ACHN (cell line): ENCODE data around the gene R3HDM2.

Source experiments
- DNase-seq: peaks from one replicate; pipeline ENCODE4 v3.0.0-alpha.2; 2015
- in situ Hi-C: cut with HindIII; loops from 2 replicates; pipeline ENCODE4 v1.10.0; 2017; ENCODE audit warnings: low sequenced_read_pairs, low pct_ligation_motif_present, low pct_unique_long_range_greater_than_20kb

R3HDM2 gene

GRCh38 chr12:57469296-57470164 lies 38.7 kb upstream of the R3HDM2 start:
- no peak for DNase-seq
- in situ Hi-C loops = loop anchor here (25.0 kb wide), 1 partner anchor 182 kb away; no protein-coding TSS in a partner anchor

DNA sequence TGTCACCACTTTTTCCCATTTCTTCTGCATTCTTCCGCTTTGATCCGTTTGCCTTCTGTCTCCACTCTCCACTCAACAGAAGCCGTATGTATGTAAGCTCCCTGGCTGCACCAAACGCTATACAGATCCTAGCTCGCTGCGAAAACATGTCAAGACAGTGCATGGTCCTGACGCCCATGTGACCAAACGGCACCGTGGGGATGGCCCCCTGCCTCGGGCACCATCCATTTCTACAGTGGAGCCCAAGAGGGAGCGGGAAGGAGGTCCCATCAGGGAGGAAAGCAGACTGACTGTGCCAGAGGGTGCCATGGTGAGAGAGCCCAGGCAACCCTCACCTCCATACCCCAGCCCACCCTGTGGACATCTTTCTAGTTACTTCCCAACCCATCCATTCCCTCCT lies 37.1 kb upstream of the R3HDM2 start:
- in situ Hi-C loops = loop anchor here (25.0 kb wide), 1 partner anchor 181 kb away; no protein-coding TSS in a partner anchor
- DNase-seq = no peak

GRCh38 chr12:57467212-57467874 lies 36.5 kb upstream of the R3HDM2 start:
- DNase-seq = no peak
- in situ Hi-C loops = loop anchor here (25.0 kb wide), 1 partner anchor 180 kb away; no protein-coding TSS in a partner anchor

DNA sequence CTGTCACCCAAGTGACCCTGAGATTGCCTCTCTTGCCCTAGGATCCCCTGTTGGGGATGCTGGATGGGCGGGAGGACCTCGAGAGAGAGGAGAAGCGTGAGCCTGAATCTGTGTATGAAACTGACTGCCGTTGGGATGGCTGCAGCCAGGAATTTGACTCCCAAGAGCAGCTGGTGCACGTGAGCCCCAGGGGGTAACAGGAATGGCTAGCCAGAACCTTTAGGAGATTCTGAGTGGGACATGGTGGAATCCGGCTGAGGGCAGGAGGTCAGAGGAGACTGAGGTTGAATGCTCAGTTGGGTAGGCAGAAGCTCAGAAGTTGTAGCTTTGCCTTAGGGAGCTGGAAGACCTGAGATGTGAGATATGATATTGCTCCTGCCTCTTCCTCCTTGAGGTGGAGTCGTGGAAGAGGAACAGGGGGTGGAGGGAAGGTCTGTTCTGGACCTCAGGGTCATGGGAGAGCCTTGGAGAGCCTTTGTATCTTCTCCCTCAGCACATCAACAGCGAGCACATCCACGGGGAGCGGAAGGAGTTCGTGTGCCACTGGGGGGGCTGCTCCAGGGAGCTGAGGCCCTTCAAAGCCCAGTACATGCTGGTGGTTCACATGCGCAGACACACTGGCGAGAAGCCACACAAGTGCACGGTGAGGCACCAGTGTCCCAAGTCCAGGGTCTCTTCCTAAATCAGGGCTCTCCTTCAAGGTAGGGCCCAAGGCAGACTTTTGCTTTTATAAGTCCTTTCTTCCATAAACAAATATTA lies 35.1 kb upstream of the R3HDM2 start:
- in situ Hi-C loops = loop anchor here (25.0 kb wide), 1 partner anchor 179 kb away; no protein-coding TSS in a partner anchor
- no peak for DNase-seq

DNA sequence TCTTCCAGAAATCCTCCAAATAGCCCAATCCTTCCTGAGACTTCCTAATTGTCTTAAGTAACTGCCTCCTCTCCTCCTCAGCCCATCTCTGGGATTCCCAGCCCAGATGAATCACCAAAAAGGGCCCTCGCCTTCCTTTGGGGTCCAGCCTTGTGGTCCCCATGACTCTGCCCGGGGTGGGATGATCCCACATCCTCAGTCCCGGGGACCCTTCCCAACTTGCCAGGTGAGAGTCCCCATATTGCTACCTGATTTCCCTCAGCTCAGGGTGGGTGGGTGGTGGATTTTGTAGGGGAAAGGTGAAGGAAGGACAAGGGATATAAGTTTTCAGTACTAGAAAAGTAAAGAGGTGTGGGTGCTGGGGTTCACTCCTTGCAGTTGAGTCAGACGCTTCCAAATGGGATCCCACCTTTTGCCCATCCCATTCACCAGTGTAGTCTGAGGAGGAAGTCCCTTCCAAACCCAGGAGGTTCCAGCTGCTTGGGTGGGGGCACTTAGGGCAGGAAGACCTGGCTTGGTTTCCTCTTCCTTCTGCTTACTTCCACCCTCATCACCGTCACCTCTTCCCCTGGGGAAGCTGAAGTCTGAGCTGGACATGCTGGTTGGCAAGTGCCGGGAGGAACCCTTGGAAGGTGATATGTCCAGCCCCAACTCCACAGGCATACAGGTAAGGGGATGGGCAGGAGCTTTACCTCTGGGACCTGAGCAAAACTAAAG lies 34.3 kb upstream of the R3HDM2 start:
- in situ Hi-C loops = loop anchor here (25.0 kb wide), 1 partner anchor 178 kb away; no protein-coding TSS in a partner anchor
- DNase-seq = no peak

- DNase-seq = no peak
- in situ Hi-C loops = loop anchor here (25.0 kb wide), 1 partner anchor 177 kb away; no protein-coding TSS in a partner anchor
Observed at GRCh38 chr12:57464569-57464968, 33.7 kb upstream of the R3HDM2 start.

- in situ Hi-C loops = loop anchor here (25.0 kb wide), 1 partner anchor 176 kb away; no protein-coding TSS in a partner anchor
- no peak for DNase-seq
Observed at GRCh38 chr12:57462912-57463253, 32.0 kb upstream of the R3HDM2 start.

DNA sequence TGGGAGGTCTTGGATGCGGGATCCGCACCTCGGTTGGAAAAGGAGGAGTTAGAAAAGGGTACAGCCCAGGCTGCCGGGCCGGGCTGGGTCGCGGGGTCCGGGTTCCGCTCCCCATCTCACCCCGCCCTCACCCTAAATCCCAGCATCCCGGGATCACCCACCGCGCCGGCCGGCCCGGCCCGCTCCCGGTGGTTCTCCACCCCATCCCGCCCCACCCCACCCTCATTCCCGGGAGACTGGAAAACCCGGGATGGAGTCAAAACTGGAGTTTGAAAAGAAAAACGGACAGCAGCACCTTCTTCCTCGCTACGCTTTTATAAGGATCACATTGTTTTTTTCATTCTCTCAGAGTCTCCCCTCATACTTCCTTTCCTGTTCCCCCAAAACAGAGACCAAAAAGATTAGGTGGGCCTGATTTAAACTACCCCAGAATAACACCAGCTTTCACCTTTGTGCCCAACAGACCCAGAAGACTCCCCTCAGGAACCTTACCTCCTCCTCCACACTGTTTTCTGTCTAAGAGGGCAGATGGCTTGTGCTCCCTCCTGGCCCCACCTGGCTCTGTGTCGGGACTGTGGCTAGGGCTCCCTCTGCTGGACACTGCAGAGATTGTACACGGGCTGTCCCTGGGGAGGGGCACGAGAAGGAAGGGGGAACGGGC lies 31.5 kb upstream of the R3HDM2 start:
- in situ Hi-C loops = loop anchor here (25.0 kb wide), 1 partner anchor 175 kb away; no protein-coding TSS in a partner anchor
- DNase-seq = peak; percentile 96

DNA sequence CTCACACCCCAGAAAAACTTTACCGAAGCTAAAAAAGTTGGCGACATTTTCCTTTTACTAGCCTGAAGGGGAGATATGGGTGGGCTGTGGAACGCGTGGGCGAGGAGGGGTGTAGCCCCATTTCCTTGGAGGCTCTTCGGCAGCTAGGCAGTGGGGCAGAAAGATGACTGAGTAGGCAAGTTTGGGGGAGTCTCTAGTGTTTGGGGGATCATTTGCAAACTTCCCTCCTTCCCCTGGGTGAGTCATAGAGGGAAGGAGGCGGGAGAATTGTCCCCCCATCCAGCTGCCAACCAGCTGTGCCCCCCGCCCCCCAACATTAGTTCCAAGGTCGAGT lies 31.0 kb upstream of the R3HDM2 start:
- in situ Hi-C loops = loop anchor here (25.0 kb wide), 1 partner anchor 175 kb away; no protein-coding TSS in a partner anchor
- no peak for DNase-seq

GRCh38 chr12:57461276-57461916 lies 30.6 kb upstream of the R3HDM2 start:
- peak; percentile 84 for DNase-seq
- in situ Hi-C loops = loop anchor here (25.0 kb wide), 1 partner anchor 174 kb away; no protein-coding TSS in a partner anchor

DNA sequence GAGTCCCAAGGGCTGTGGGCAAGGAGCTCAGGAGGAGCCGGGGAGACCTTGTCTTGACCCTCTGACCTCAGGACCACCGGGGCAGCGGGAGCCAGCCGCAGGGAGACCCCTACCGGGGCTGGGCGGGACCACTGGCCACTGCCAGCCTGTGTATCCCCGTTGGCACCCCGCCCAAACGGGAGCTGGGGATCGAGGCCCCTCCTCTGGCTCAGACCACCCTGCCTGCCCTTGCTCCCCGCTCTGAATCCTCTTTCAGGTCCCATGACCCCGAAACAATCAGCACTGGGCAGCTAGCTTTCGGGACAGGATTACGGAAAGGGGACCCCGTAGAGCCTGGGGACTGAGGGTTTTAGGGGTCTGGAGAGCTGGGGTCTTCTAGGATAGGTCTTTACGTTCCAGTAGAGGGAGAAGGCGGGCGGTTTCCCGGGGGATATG lies 30.0 kb upstream of the R3HDM2 start:
- in situ Hi-C loops = loop anchor here (25.0 kb wide), 1 partner anchor 174 kb away; no protein-coding TSS in a partner anchor
- no peak for DNase-seq

GRCh38 chr12:57460468-57460784 lies 29.6 kb upstream of the R3HDM2 start:
- no peak for DNase-seq
- in situ Hi-C loops = loop anchor here (25.0 kb wide), 1 partner anchor 173 kb away; no protein-coding TSS in a partner anchor

DNA sequence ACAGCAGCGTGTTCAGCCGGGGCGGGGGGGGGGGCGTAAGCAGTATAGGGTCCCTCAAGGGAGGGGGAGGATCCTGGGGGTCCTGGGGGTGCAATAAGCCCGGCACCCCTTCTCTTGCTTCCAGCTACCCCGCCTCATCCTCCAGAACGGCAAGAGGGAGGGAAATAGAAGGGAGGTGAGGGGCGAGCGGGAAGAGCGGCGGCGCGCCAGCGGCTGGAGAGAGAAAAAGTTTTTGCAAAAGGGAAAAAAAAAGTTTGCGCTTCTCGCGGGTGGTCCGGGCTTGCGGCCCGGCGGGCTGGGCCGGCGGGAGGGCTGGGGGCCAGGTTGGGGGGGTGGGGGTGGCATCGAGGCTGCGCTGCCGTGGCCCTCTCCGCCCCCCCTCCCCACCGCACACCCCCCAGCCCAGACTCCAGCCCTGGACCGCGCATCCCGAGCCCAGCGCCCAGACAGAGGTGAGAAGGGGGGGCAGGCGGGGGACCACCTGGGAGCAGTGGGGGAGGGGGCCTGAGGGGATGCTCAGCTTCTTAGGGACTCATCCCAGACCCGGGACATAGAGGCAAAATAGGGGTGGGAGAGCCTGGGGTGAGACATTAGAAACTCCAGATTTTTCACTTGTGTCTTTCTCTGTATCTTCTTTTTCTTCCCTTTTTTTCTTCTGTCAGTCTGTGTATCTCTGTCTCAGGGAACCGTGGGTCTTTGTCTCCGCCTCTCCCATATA lies 29.1 kb upstream of the R3HDM2 start, which contains the start of gene GLI1:
Gene GLI1 (plus strand): TSS at position 36 of the 718 bp plus-strand sequence. CDS start 3,907 bp downstream, outside the sequence.
- in situ Hi-C loops = loop anchor here (25.0 kb wide), 1 partner anchor 173 kb away; no protein-coding TSS in a partner anchor
- DNase-seq = peak; percentile 62

- peak; percentile 99 for DNase-seq
- in situ Hi-C loops = loop anchor here (25.0 kb wide), 1 partner anchor 172 kb away; no protein-coding TSS in a partner anchor
Observed at GRCh38 chr12:57459055-57459749, 28.4 kb upstream of the R3HDM2 start.

DNA sequence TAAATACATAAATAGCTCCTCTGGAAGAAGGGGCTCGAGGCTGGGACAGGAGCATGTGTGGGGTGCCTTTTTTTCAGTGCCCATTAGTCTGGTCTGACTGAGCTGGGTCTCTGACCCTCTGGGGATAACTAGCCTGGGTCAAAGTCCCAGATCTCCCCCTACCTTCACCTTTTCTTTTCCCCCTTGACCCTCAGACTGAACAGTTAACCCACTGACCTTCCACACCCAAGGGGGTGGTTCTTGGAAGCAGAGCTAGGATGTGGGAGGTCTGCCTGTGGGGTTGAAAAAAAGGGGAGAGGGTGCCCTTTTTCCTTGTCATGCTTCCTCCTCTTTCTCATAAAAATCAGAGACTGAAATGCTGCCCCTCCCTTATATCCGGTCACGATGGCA lies 27.8 kb upstream of the R3HDM2 start:
- DNase-seq = no peak

More for the DNA sequence above, 27.8 kb upstream of the R3HDM2 start:
- in situ Hi-C loops = loop anchor here (25.0 kb wide), 1 partner anchor 171 kb away; no protein-coding TSS in a partner anchor
